Lung microvascular endothelial cell (primary cell): ENCODE measurements around the gene MARCHF3. TPM values are rescaled to one million over a fixed set of nuclear protein-coding genes. Genes with fewer than 3 reads are reported as not detected.
"Not testable (repeated sequence)": the region's sequence is repeated elsewhere in the genome, so short reads cannot be mapped to it uniquely, and the experiment has no call there.

Source experiments
- DNase-seq, 2 donors: peaks; one replicate each; pipeline versions ENCODE4 v3.0.0 to v3.0.0-alpha.2; 2010; ENCODE audit warnings: low read depth in 2 of 2
- total RNA-seq: library from RNA; depleted of rRNA; stranded (reverse); fragments of >200 nt; gene quantifications from 2 replicates; pipeline ENCODE4 v1.2.1, GENCODE V29; 2014

MARCHF3 gene
- total RNA-seq, result 107 and 112 TPM in 2 replicates

GRCh38 chr5:127030259-127031146, at the start of gene MARCHF3:
Gene MARCHF3 (minus strand): TSS chr5:127030558. CDS start chr5:126918171, 112,387 bp downstream.
- DNase-seq, result peak; percentile 98

- no peak for DNase-seq
These were observed 49.7 kb upstream of the MARCHF3 start for GRCh38 chr5:127079994-127080491.

GRCh38 chr5:127077366-127077765, 47.0 kb upstream of the MARCHF3 start:
- peak in 1 of 2 donors; percentile 5 for DNase-seq

GRCh38 chr5:127076315-127077129, 46.2 kb upstream of the MARCHF3 start:
- peak; percentile 78 to 95 for DNase-seq

- no peak for DNase-seq
These were observed 44.1 kb upstream of the MARCHF3 start for GRCh38 chr5:127074466-127074865.

GRCh38 chr5:127072861-127073846, 42.8 kb upstream of the MARCHF3 start, which contains the start of gene C5orf63:
Gene C5orf63 (minus strand): TSS chr5:127073502. CDS start chr5:127058995, 14,507 bp downstream.
- peak; percentile 54 to 64 for DNase-seq

- DNase-seq, result peak; percentile 88 to 95
These were observed 39.9 kb upstream of the MARCHF3 start for GRCh38 chr5:127070243-127070642.

GRCh38 chr5:127068493-127069214, 38.3 kb upstream of the MARCHF3 start:
- DNase-seq, result peak; percentile 64 to 81

- no peak for DNase-seq
These were observed 36.4 kb upstream of the MARCHF3 start for GRCh38 chr5:127066721-127067120.

- DNase-seq, result no peak
These were observed 34.0 kb upstream of the MARCHF3 start for GRCh38 chr5:127064253-127064840.

- DNase-seq, result no peak
These were observed 33.0 kb upstream of the MARCHF3 start for GRCh38 chr5:127063257-127063913.

GRCh38 chr5:127061956-127062355, 31.6 kb upstream of the MARCHF3 start:
- DNase-seq, result no peak

GRCh38 chr5:127061537-127061936, 31.2 kb upstream of the MARCHF3 start:
- DNase-seq, result no peak

GRCh38 chr5:127060470-127060985, 30.2 kb upstream of the MARCHF3 start:
- no peak for DNase-seq

GRCh38 chr5:127056896-127057295, 26.5 kb upstream of the MARCHF3 start:
- no peak for DNase-seq

- no peak for DNase-seq
These were observed 25.7 kb upstream of the MARCHF3 start for GRCh38 chr5:127055880-127056653.

GRCh38 chr5:127053551-127053950, 23.2 kb upstream of the MARCHF3 start:
- DNase-seq, result not testable (repeated sequence)

- no peak for DNase-seq
These were observed 22.7 kb upstream of the MARCHF3 start for GRCh38 chr5:127053049-127053448.
